Thyroid gland (tissue), 4 donors: ENCODE measurements around the gene PLCB3. TPM values are rescaled to one million over a fixed set of nuclear protein-coding genes. Genes with fewer than 3 reads are reported as not detected.
"Not testable (repeated sequence)": the region's sequence is repeated elsewhere in the genome, so short reads cannot be mapped to it uniquely, and the experiment has no call there.

ENCODE experiments used
- DNase-seq, 2 donors: peaks; one replicate each; pipeline ENCODE4 v3.0.0-alpha.2; 2019
- H3K27ac ChIP-seq, 3 donors: fragments of 200-600 bp; sonication (generic); 1 replicate in 2 of 3; 2 replicates in 1 of 3; pipeline ENCODE4 v1.5.1; 2016 to 2019; ENCODE audit warnings: mild to moderate bottlenecking in 1 of 3, moderate library complexity in 1 of 3
- H3K27me3 ChIP-seq: fragments of 200-600 bp; sonication (generic); one replicate; pipeline ENCODE4 v1.5.1; 2019
- H3K36me3 ChIP-seq, 2 donors: fragments of 200-600 bp; sonication (generic); one replicate each; pipeline ENCODE4 v1.5.1; 2016 to 2019
- H3K4me1 ChIP-seq, 2 donors: fragments of 200-600 bp; sonication (generic); one replicate each; pipeline ENCODE4 v1.5.1; 2017 to 2019
- H3K4me3 ChIP-seq, 3 donors: fragments of 200-600 bp; sonication (generic); replicated peaks in 1 of 3; 1 replicate in 2 of 3; 2 replicates in 1 of 3; pipeline ENCODE4 v1.5.1; 2016; ENCODE audit warnings: mild to moderate bottlenecking in 1 of 3
- H3K9me3 ChIP-seq: fragments of 200-600 bp; sonication (generic); one replicate; pipeline ENCODE4 v1.5.1; 2017
- POLR2A ChIP-seq, 2 donors: fragments of 450-650 bp; IDR thresholded peaks; one replicate each; pipeline ENCODE4 v1.6.1; 2017; ENCODE audit warnings: antibody characterized with exemption in 2 of 2, mild to moderate bottlenecking in 2 of 2, moderate library complexity in 1 of 2
- WGBS, 2 donors: methylation state at CpG; one replicate each; pipeline ENCODE4 v1.1.5; 2017; 5-methylcytosine and 5-hydroxymethylcytosine counted together
- intact Hi-C: fragments of 100-400 bp; cut with DNase I; formaldehyde crosslinking; loops from one replicate; pipeline ENCODE4 v1.15.1; 2023
- total RNA-seq, 4 donors: library from RNA; depleted of rRNA; stranded (reverse); fragments of >200 nt; gene quantifications; one replicate each; pipeline ENCODE4 v1.2.3, GENCODE V29; 2016
- TF ChIP-seq, protein P1 (sequence below), 6 experiments: fragments of 200-600 bp in 3 of 6; fragments of 450-650 bp in 3 of 6; sonication (generic) in 3 of 6; IDR thresholded peaks; one replicate each; pipeline ENCODE4 v1.5.1; 2016 to 2019; ENCODE audit warnings: antibody characterized with exemption in 6 of 6, mild to moderate bottlenecking in 2 of 6, inconsistent platforms in 1 of 6, moderate library complexity in 1 of 6

The PLCB3 gene
- total RNA-seq, 4 donors from 2014 or later: 18.8 to 39.2 (median 23.5) TPM

DNA sequence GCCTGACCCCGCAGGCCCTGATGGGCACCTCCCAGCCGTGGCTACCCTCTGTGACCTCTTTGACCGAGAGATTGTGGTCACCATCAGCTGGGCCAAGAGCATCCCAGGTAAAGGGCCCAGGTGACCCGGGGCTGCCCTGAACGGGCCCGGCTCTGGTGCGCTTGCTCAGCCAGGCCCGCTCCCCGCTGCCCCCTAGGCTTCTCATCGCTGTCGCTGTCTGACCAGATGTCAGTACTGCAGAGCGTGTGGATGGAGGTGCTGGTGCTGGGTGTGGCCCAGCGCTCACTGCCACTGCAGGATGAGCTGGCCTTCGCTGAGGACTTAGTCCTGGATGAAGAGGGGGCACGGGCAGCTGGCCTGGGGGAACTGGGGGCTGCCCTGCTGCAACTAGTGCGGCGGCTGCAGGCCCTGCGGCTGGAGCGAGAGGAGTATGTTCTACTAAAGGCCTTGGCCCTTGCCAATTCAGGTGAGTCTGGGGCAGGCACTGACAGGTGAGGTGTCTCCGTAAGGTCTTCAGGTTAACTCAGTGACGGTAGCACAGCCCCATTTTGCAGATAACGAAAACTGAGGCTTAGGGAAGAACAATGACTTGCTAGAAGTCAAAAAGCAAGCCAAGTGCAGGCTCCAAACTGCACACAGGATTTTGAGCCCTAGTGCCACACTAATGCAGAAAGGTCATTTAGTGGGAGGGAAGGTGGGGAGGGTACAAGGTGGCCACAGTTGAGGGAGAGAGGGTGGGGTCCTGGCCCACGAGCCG lies 63.7 kb downstream of the PLCB3 start:
- 94 to 98% methylated on average over 17 to 24 of the region's 24 CpGs for WGBS, 2 donors
- H3K27me3 ChIP-seq: no peaks in the 10 kb centered on the region
- H3K4me3 ChIP-seq: no peak overlapping the region
- H3K9me3 ChIP-seq: no peaks in the 10 kb centered on the region
- TF ChIP-seq POLR2A (IDR thresholded peaks at IDR 0.05): no peak
- TF ChIP-seq, protein P1, sequence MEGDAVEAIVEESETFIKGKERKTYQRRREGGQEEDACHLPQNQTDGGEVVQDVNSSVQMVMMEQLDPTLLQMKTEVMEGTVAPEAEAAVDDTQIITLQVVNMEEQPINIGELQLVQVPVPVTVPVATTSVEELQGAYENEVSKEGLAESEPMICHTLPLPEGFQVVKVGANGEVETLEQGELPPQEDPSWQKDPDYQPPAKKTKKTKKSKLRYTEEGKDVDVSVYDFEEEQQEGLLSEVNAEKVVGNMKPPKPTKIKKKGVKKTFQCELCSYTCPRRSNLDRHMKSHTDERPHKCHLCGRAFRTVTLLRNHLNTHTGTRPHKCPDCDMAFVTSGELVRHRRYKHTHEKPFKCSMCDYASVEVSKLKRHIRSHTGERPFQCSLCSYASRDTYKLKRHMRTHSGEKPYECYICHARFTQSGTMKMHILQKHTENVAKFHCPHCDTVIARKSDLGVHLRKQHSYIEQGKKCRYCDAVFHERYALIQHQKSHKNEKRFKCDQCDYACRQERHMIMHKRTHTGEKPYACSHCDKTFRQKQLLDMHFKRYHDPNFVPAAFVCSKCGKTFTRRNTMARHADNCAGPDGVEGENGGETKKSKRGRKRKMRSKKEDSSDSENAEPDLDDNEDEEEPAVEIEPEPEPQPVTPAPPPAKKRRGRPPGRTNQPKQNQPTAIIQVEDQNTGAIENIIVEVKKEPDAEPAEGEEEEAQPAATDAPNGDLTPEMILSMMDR (IDR thresholded peaks at IDR 0.05): no peak
- peaks cover 11 to 23% of the 10 kb centered on the region in 2 donors for H3K36me3 ChIP-seq
- intact Hi-C loops: no loop called here
- no peak for DNase-seq
- peaks cover 9 to 20% of the 10 kb centered on the region in 2 donors for H3K4me1 ChIP-seq
- H3K27ac ChIP-seq: no peak overlapping the region

DNA sequence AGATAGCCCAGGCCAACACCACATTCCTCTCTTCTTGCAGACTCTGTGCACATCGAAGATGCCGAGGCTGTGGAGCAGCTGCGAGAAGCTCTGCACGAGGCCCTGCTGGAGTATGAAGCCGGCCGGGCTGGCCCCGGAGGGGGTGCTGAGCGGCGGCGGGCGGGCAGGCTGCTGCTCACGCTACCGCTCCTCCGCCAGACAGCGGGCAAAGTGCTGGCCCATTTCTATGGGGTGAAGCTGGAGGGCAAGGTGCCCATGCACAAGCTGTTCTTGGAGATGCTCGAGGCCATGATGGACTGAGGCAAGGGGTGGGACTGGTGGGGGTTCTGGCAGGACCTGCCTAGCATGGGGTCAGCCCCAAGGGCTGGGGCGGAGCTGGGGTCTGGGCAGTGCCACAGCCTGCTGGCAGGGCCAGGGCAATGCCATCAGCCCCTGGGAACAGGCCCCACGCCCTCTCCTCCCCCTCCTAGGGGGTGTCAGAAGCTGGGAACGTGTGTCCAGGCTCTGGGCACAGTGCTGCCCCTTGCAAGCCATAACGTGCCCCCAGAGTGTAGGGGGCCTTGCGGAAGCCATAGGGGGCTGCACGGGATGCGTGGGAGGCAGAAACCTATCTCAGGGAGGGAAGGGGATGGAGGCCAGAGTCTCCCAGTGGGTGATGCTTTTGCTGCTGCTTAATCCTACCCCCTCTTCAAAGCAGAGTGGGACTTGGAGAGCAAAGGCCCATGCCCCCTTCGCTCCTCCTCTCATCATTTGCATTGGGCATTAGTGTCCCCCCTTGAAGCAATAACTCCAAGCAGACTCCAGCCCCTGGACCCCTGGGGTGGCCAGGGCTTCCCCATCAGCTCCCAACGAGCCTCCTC lies 64.6 kb downstream of the PLCB3 start:
- intact Hi-C loops: not testable (repeated sequence)
- WGBS, 2 donors: 82 to 90% methylated on average over 18 to 21 of the region's 25 CpGs
- H3K4me1 ChIP-seq: peaks cover 15 to 28% of the 10 kb centered on the region in 2 donors

DNA sequence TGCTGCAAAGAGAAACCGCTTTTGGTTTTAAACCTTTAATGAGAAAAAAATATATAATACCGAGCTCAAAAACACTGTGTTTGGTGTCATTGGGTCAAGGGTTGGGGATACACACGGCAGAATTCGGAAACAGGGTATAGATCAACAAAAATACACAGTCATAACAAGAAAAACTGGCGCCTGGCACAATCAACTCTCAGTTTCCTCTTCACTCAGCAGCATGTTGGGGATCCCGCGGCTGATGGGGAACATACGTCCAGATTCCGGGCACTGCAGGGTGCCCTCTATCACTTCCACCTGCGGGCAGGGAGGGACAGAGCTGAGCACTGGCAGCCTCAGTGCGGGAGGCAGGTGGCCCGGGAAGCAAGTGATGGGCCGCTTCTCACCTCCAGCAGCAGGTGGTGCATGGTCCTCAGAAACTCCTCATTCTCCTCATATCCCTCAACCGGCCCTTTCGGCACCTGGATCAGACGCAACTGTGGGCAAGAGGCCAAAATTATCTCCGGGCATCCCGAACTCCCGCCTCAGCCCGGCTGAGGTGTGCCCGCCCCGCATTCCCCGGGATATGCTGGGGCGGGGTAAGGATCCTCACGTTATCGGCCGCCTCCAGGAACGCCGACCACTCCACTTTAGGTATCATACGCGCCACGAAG lies 65.5 kb downstream of the PLCB3 start:
- peak; percentile 47 for DNase-seq
- peak overlapping the region; percentile 81 to 95 (median 90) for H3K4me3 ChIP-seq
- H3K9me3 ChIP-seq: no peaks in the 10 kb centered on the region
- WGBS, 2 donors: 12 to 15% methylated on average over 14 to 21 of the region's 32 CpGs
- TF ChIP-seq, protein P1 (IDR thresholded peaks at IDR 0.05): peak in 2 of 6 experiments; percentile 16 to 30
- no peak for TF ChIP-seq POLR2A (IDR thresholded peaks at IDR 0.05)
- intact Hi-C loops: no loop called here
- no peaks in the 10 kb centered on the region for H3K27me3 ChIP-seq
- H3K4me1 ChIP-seq: peaks cover 15 to 35% of the 10 kb centered on the region in 2 donors
- H3K36me3 ChIP-seq: peaks cover 11 to 23% of the 10 kb centered on the region in 2 donors
- H3K27ac ChIP-seq: peak overlapping the region; percentile 97 to 100 (median 99)

More for the DNA sequence above, 64.6 kb downstream of the PLCB3 start:
- not testable (repeated sequence) for DNase-seq, H3K9me3 ChIP-seq, H3K27ac ChIP-seq, H3K27me3 ChIP-seq, H3K4me3 ChIP-seq
- peaks cover 11 to 23% of the 10 kb centered on the region in 2 donors for H3K36me3 ChIP-seq

DNA sequence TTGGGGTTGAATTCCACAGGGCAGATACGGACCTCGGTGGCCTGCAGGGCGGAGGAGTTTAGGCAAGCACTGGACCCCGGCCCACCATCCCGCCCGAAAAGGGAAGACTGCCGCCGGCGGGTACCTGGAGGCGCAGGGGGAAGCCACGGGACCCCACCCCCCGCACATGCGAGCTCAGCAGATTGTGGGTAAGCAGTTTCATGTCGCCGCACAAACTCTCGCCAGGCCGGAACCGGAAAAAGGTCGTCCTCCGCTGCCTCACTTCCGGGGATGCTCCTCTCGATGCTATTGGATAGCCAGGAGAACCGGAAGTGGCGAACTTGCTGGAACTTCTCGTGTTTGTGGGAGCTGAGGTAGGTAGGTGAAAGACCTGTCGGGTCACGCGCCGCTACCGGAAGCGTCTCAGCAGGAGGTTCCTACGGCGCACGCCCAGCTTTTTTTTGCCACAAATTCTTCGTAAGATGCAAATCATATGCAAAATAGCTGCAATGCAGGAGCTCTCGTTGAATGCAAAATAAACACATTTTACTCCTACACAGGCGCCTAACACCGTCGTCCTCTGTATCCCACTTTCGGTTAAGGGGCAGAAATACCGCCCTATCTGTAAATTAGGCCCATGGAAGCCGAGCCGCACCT lies 66.1 kb downstream of the PLCB3 start, which contains the start of gene TRMT112:
Gene TRMT112, minus strand, starts transcription at position 235 of the 636 bp plus-strand sequence. Its CDS starts 33 bp downstream, at position 202.
- H3K9me3 ChIP-seq: no peaks in the 10 kb centered on the region
- H3K36me3 ChIP-seq: peaks cover 11 to 23% of the 10 kb centered on the region in 2 donors
- peak; percentile 99 for DNase-seq
- WGBS, 2 donors: 0% methylated on average over 20 to 31 of the region's 43 CpGs
- H3K27me3 ChIP-seq: no peaks in the 10 kb centered on the region
- peak within 1 kb of the TSS; percentile 81 to 95 (median 90) for H3K4me3 ChIP-seq
- H3K27ac ChIP-seq: peak within 1 kb of the TSS; percentile 97 to 100 (median 99)
- TF ChIP-seq POLR2A (IDR thresholded peaks at IDR 0.05): peak in 1 of 2 donors; percentile 85
- TF ChIP-seq, protein P1 (IDR thresholded peaks at IDR 0.05): no peak
- intact Hi-C loops: no loop called here
- H3K4me1 ChIP-seq: peaks cover 15 to 41% of the 10 kb centered on the region in 2 donors
